Stomach (tissue), 4 donors: Measurements from ENCODE around the gene TRIOBP.

Source experiments
- POLR2AphosphoS5 ChIP-seq, 3 donors: sonication (generic); formaldehyde crosslinking; IDR thresholded peaks; one replicate each; pipeline ENCODE4 v1.6.1; 2016; ENCODE audit warnings: antibody characterized with exemption in 3 of 3
- TF ChIP-seq, protein P1 (sequence below), 7 experiments: fragments of 450-650 bp in 4 of 7; fragments of 200-600 bp in 3 of 7; sonication (generic) in 3 of 7; IDR thresholded peaks; one replicate each; pipeline ENCODE4 v1.5.1; 2016 to 2019; ENCODE audit warnings: antibody characterized with exemption in 7 of 7, control low read depth in 2 of 7, mild to moderate bottlenecking in 1 of 7

DNA sequence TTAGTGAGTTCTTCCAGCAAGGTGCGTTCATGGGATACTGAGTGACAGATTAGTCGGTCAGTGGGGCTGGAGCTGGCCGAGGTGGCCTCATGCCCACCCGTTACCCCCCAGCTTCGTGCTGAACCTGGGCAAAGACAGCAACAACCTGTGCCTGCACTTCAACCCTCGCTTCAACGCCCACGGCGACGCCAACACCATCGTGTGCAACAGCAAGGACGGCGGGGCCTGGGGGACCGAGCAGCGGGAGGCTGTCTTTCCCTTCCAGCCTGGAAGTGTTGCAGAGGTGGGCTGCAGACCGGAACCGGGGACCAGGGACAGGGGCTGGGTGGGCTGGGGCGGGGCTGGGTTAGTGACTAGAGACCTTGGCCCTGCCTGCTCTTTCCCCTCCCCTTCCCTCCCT, 18.5 kb upstream of the TRIOBP start:
- TF ChIP-seq, protein P1, sequence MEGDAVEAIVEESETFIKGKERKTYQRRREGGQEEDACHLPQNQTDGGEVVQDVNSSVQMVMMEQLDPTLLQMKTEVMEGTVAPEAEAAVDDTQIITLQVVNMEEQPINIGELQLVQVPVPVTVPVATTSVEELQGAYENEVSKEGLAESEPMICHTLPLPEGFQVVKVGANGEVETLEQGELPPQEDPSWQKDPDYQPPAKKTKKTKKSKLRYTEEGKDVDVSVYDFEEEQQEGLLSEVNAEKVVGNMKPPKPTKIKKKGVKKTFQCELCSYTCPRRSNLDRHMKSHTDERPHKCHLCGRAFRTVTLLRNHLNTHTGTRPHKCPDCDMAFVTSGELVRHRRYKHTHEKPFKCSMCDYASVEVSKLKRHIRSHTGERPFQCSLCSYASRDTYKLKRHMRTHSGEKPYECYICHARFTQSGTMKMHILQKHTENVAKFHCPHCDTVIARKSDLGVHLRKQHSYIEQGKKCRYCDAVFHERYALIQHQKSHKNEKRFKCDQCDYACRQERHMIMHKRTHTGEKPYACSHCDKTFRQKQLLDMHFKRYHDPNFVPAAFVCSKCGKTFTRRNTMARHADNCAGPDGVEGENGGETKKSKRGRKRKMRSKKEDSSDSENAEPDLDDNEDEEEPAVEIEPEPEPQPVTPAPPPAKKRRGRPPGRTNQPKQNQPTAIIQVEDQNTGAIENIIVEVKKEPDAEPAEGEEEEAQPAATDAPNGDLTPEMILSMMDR (IDR thresholded peaks at IDR 0.05), result no peak
- TF ChIP-seq POLR2AphosphoS5 (IDR thresholded peaks at IDR 0.05), result no peak
